MCF 10A (cell line): ENCODE measurements around the gene ADAMTS3. TPM values are rescaled to one million over a fixed set of nuclear protein-coding genes. Genes with fewer than 3 reads are reported as not detected.
A peak's percentile ranks its signal among the peaks of the same experiment; 100 is the strongest.

ENCODE experiments used
- BruUV-seq: library from RNA; stranded (reverse); fragments of 400-500 nt; replicated peaks from 2 replicates; lab custom pipeline; 2021; lab: Mats Ljungman, UMichigan
- CTCF ChIA-PET: fragments of 300-600 bp; sonication (Branson Sonifier 250); formaldehyde crosslinking; extraction: SDS; loops from one replicate; lab custom pipeline; 2021; ENCODE audit warnings: antibody characterized with exemption, inconsistent platforms; lab: Yijun Ruan, JAX
- POLR2A ChIA-PET: fragments of 300-600, 350-650 bp; sonication (Branson Sonifier 250); formaldehyde crosslinking; extraction: SDS; loops from one replicate; lab custom pipeline; 2020; ENCODE audit warnings: antibody characterized with exemption, inconsistent platforms; lab: Yijun Ruan, JAX
- DNase-seq: peaks from one replicate; pipeline ENCODE4 v3.0.0-alpha.2; 2018; ENCODE audit not compliant: unreplicated experiment
- H3K27ac Mint-ChIP-seq: one replicate; pipeline ENCODE4 v1.8.0; 2022; ENCODE audit warnings: mild to moderate bottlenecking, low read depth, mixed read lengths; ENCODE audit not compliant: unreplicated experiment
- H3K27me3 Mint-ChIP-seq: one replicate; pipeline ENCODE4 v1.8.0; 2022; ENCODE audit warnings: mixed read lengths; ENCODE audit not compliant: insufficient read depth, unreplicated experiment
- H3K36me3 Mint-ChIP-seq: one replicate; pipeline ENCODE4 v1.8.0; 2022; ENCODE audit warnings: mild to moderate bottlenecking, moderate library complexity, mixed read lengths; ENCODE audit not compliant: insufficient read depth, unreplicated experiment
- H3K4me1 Mint-ChIP-seq: one replicate; pipeline ENCODE4 v1.8.0; 2022; ENCODE audit warnings: mixed read lengths; ENCODE audit not compliant: insufficient read depth, unreplicated experiment
- H3K4me3 Mint-ChIP-seq: one replicate; pipeline ENCODE4 v1.8.0; 2022; ENCODE audit warnings: mild to moderate bottlenecking, moderate library complexity, mixed read lengths; ENCODE audit not compliant: unreplicated experiment
- H3K9me3 Mint-ChIP-seq: one replicate; pipeline ENCODE4 v1.8.0; 2022; ENCODE audit warnings: mixed read lengths; ENCODE audit not compliant: unreplicated experiment
- CTCF ChIP-seq: fragments of 200-600 bp; IDR thresholded peaks from one replicate; pipeline ENCODE4 v1.8.0; 2022; ENCODE audit warnings: antibody characterized with exemption, mild to moderate bottlenecking; ENCODE audit not compliant: unreplicated experiment
- intact Hi-C: fragments of 100-400 bp; cut with micrococcal nuclease; formaldehyde crosslinking; loops from 2 replicates; pipeline ENCODE4 v1.14.1; 2022
- total RNA-seq: library from RNA; stranded (reverse); gene quantifications from 2 replicates; pipeline ENCODE4 v1.2.3, GENCODE V29; 2022

The ADAMTS3 gene
- total RNA-seq, 1 experiment from 2014 or later: 0.58 TPM

- Mint-ChIP-seq H3K27ac (no peak overlapping the region), H3K4me1 (peaks cover 11% of the 10 kb centered on the region), H3K4me3 (no peak overlapping the region), H3K36me3 (no peaks in the 10 kb centered on the region), H3K9me3 (no peaks in the 10 kb centered on the region), H3K27me3 (no peaks in the 10 kb centered on the region)
- intact Hi-C loops: no loop called here
- CTCF ChIA-PET: no interaction called here
- no peak for TF ChIP-seq CTCF
- DNase-seq: no peak
- POLR2A ChIA-PET: interaction anchor here (0.6 kb wide), 1 partner anchor 1642 kb away, joined by 3 read pairs; no protein-coding TSS in a partner anchor
- BruUV-seq: no TSS peak
Measured at GRCh38 chr4:72422416-72422815, 146.6 kb downstream of the ADAMTS3 start.

GRCh38 chr4:72418458-72418857, 150.6 kb downstream of the ADAMTS3 start:
- no peak for TF ChIP-seq CTCF
- ChIA-PET POLR2A (interaction anchor here (0.7 to 1.0 kb wide), 2 partner anchors 24 to 351 kb away, joined by 3 to 4 read pairs; no protein-coding TSS in a partner anchor), CTCF (interaction anchor here (1.1 to 1.4 kb wide), 2 partner anchors 92 to 122 kb away, joined by 3 to 4 read pairs; no protein-coding TSS in a partner anchor)
- peaks cover 11% of the 10 kb centered on the region for H3K4me1 Mint-ChIP-seq
- peak; percentile 78 for DNase-seq
- H3K27me3 Mint-ChIP-seq: no peaks in the 10 kb centered on the region
- no peak overlapping the region for H3K27ac Mint-ChIP-seq
- no peaks in the 10 kb centered on the region for H3K36me3 Mint-ChIP-seq
- no TSS peak for BruUV-seq
- no peaks in the 10 kb centered on the region for H3K9me3 Mint-ChIP-seq
- no peak overlapping the region for H3K4me3 Mint-ChIP-seq
- intact Hi-C loops: no loop called here

- no peaks in the 10 kb centered on the region for H3K4me1 Mint-ChIP-seq
- ChIA-PET CTCF (interaction anchor here (0.7 to 0.8 kb wide), 2 partner anchors 13 to 41 kb away, joined by 3 to 4 read pairs; no protein-coding TSS in a partner anchor), POLR2A (interaction anchor here (0.6 kb wide), 1 partner anchor 11 kb away, joined by 3 read pairs; no protein-coding TSS in a partner anchor)
- no peaks in the 10 kb centered on the region for H3K27me3 Mint-ChIP-seq
- no peaks in the 10 kb centered on the region for H3K9me3 Mint-ChIP-seq
- TF ChIP-seq CTCF: no peak
- intact Hi-C loops: no loop called here
- DNase-seq: no peak
- H3K27ac Mint-ChIP-seq: no peak overlapping the region
- H3K4me3 Mint-ChIP-seq: no peak overlapping the region
- BruUV-seq: no TSS peak
- H3K36me3 Mint-ChIP-seq: no peaks in the 10 kb centered on the region
Measured at GRCh38 chr4:72410158-72410557, 158.9 kb downstream of the ADAMTS3 start.

- intact Hi-C loops: no loop called here
- H3K4me1 Mint-ChIP-seq: no peaks in the 10 kb centered on the region
- H3K27me3 Mint-ChIP-seq: no peaks in the 10 kb centered on the region
- H3K36me3 Mint-ChIP-seq: no peaks in the 10 kb centered on the region
- ChIA-PET CTCF (no interaction called here), POLR2A (no interaction called here)
- no TSS peak for BruUV-seq
- no peak overlapping the region for H3K27ac Mint-ChIP-seq
- no peak for TF ChIP-seq CTCF
- no peak for DNase-seq
- no peaks in the 10 kb centered on the region for H3K9me3 Mint-ChIP-seq
- H3K4me3 Mint-ChIP-seq: no peak overlapping the region
Measured at GRCh38 chr4:72408568-72408967, 160.5 kb downstream of the ADAMTS3 start.
